Right lobe of liver (tissue), 6 donors: ENCODE data around the gene MYEOV. TPM values are rescaled to one million over a fixed set of nuclear protein-coding genes. Genes with fewer than 3 reads are reported as not detected.

Experiments used
- ATAC-seq, 4 donors: fragments of 200-7000 bp; cut with Tn5 transposase; one replicate each; pipeline ENCODE4 v1.9.1; 2020; ENCODE audit warnings: mild to moderate bottlenecking in 4 of 4, moderate library complexity in 4 of 4
- DNase-seq, 3 donors: peaks; one replicate each; pipeline ENCODE4 v3.0.0-alpha.2; 2020
- H3K27ac ChIP-seq, 3 donors: fragments of 200-600 bp; one replicate each; pipeline ENCODE4 v1.8.0; 2022
- H3K27me3 ChIP-seq, 2 donors: fragments of 200-600 bp; one replicate each; pipeline ENCODE4 v1.8.0; 2022
- H3K36me3 ChIP-seq, 4 donors: fragments of 200-600 bp; sonication (generic) in 1 of 4; one replicate each; pipeline versions ENCODE4 v1.5.1 to v1.8.0; 2017 to 2022; ENCODE audit warnings: control low read depth in 1 of 4
- H3K4me1 ChIP-seq, 4 donors: fragments of 200-600 bp; sonication (generic) in 1 of 4; one replicate each; pipeline versions ENCODE4 v1.5.1 to v1.8.0; 2017 to 2022; ENCODE audit warnings: control low read depth in 1 of 4
- H3K4me3 ChIP-seq, 3 donors: fragments of 200-600 bp; one replicate each; pipeline ENCODE4 v1.8.0; 2022
- H3K9me3 ChIP-seq, 4 donors: fragments of 200-600 bp; sonication (generic) in 1 of 4; one replicate each; pipeline versions ENCODE4 v1.5.1 to v1.8.0; 2017 to 2022; ENCODE audit warnings: control low read depth in 1 of 4
- POLR2A ChIP-seq: fragments of 450-650 bp; IDR thresholded peaks from one replicate; pipeline ENCODE4 v1.6.1; 2017; ENCODE audit warnings: antibody characterized with exemption, mild to moderate bottlenecking
- WGBS: methylation state at CpG from one replicate; pipeline ENCODE4 v1.1.6; 2018; ENCODE audit warnings: low coverage, low lambda C conversion rate; ENCODE audit not compliant: insufficient coverage; ENCODE audit errors: missing lambda C conversion rate; 5-methylcytosine and 5-hydroxymethylcytosine counted together
- intact Hi-C, 2 donors: fragments of 100-400 bp; cut with DNase I; formaldehyde crosslinking; loops; one replicate each; pipeline versions ENCODE4 v1.11.2 to v1.14.1; 2022
- long read RNA-seq: library from polyadenylated mRNA; unstranded; transcript quantifications from one replicate; pipeline ENCODE4 v2.0.0, GENCODE V29; 2019
- total RNA-seq, 6 experiments: library from RNA; depleted of rRNA in 2 of 6; stranded (reverse); fragments of >200 nt in 2 of 6; fragmentation: NEBNext Ultra II Directional in 3 of 6; extraction: Animal tissue kit (Norgen Biotek cat#: 25700) in 3 of 6; gene quantifications; one replicate each; pipeline versions ENCODE4 v1.1.0 to v1.2.4, GENCODE V29; 2016 to 2023
- TF ChIP-seq, protein P1 (sequence below), 4 donors: fragments of 200-600 bp in 3 of 4; fragments of 450-650 bp in 1 of 4; IDR thresholded peaks; one replicate each; pipeline versions ENCODE4 v1.5.1 to v1.8.0; 2016 to 2022; ENCODE audit warnings: antibody characterized with exemption in 4 of 4, mild to moderate bottlenecking in 2 of 4
- donor health status: DM: no; HTN: yes; CAD: no.
- donor health status: DM: no; HTN: no; CAD: no.
- donor health status: DM: no; HTN: no; CAD: no.
- donor health status: DM: no; HTN: yes; CAD: no.
- donor health status: DM: no; HTN: yes; CAD: no.

MYEOV gene
- 1 to 10 TPM in 1 of 6 experiments, under 1 TPM in 3, not detected in 2; 0.25 to 1.2 (median 0.70) TPM for total RNA-seq
- long read RNA-seq = 0 reads

DNA sequence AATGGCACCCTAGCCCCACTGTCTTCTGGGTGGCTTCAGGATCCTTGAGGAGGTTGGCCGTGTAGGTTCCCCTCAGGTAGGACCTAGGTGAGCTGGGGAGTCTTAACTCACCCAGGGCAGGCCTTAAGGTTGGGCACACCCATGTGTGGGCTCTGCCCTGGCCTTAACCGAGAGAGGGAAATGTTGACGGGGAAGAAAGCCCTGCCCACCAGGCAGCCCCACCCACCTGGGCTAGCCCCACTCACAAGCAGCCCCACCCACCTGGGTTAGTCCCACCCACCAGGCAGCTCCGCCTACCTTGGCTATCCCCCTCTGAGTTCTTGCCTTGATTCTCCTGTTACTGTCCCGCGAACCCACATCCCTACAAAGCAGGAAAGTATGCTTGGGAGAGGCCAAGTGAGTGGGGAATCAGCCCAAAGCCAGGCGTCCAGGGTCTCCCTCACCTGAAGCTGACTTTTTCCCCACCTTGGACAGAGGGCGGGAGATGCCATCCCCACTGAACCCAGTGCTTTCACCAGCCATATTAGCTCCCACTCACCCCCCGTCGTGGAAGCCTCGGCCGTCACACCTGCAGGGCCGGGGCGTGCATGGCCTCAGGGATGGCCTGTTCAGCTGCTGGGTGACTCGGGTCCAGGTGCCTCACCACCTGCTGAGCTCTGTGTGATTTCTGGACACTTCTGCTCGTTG is at the start of gene MYEOV:
Gene MYEOV (plus strand): TSS at position 337 of the 687 bp plus-strand sequence. CDS start 1,200 bp downstream, outside the sequence.
- H3K4me1 ChIP-seq = peaks cover 0 to 15% (median 4%) of the 10 kb centered on the region in 4 donors
- ATAC-seq (peak; percentile 53 to 80 (median 64)), DNase-seq (peak in 2 of 3 donors; percentile 59 to 72)
- no peak within 1 kb of the TSS for H3K27ac ChIP-seq
- H3K9me3 ChIP-seq = no peaks in the 10 kb centered on the region
- no peaks in the 10 kb centered on the region for H3K36me3 ChIP-seq
- intact Hi-C loops = loop anchor here in 1 of 2 donors (5.0 kb wide), 1 partner anchor 353 kb away; no protein-coding TSS in a partner anchor
- H3K27me3 ChIP-seq = no peaks in the 10 kb centered on the region
- TF ChIP-seq, protein P1, sequence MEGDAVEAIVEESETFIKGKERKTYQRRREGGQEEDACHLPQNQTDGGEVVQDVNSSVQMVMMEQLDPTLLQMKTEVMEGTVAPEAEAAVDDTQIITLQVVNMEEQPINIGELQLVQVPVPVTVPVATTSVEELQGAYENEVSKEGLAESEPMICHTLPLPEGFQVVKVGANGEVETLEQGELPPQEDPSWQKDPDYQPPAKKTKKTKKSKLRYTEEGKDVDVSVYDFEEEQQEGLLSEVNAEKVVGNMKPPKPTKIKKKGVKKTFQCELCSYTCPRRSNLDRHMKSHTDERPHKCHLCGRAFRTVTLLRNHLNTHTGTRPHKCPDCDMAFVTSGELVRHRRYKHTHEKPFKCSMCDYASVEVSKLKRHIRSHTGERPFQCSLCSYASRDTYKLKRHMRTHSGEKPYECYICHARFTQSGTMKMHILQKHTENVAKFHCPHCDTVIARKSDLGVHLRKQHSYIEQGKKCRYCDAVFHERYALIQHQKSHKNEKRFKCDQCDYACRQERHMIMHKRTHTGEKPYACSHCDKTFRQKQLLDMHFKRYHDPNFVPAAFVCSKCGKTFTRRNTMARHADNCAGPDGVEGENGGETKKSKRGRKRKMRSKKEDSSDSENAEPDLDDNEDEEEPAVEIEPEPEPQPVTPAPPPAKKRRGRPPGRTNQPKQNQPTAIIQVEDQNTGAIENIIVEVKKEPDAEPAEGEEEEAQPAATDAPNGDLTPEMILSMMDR (IDR thresholded peaks at IDR 0.05) = no peak
- no peak for TF ChIP-seq POLR2A
- 72% methylated on average over 3 of the region's 16 CpGs for WGBS
- H3K4me3 ChIP-seq = no peak within 1 kb of the TSS

DNA sequence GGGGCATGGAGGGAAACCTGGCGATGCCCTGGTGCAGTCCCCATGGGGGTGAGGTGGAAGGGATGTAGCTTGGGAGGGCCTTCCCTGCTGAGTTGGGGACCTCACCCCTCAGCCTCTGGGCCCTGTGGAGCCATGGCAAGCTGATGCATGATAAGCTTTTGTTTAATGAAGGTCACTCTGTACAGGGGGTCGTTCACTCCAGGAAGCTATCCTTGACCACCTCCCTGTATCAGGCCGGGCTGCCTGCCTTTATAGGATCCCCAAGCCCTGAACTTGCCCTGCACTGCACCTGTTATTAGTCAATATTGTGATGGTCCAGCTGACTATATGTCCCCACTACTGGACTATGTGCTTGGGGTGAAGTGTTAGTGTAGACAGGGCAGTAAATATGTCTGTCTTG is 49.7 kb upstream of the MYEOV start:
- TF ChIP-seq POLR2A = no peak
- TF ChIP-seq, protein P1 (IDR thresholded peaks at IDR 0.05) = no peak
- intact Hi-C loops = no loop called here
- no peak overlapping the region for H3K4me3 ChIP-seq
- H3K27me3 ChIP-seq = no peaks in the 10 kb centered on the region
- no peaks in the 10 kb centered on the region for H3K9me3 ChIP-seq
- DNase-seq (no peak), ATAC-seq (no peak)
- H3K4me1 ChIP-seq = no peaks in the 10 kb centered on the region
- H3K27ac ChIP-seq = no peak overlapping the region
- WGBS = 63% methylated on average over 1 of the region's 3 CpGs
- H3K36me3 ChIP-seq = no peaks in the 10 kb centered on the region

DNA sequence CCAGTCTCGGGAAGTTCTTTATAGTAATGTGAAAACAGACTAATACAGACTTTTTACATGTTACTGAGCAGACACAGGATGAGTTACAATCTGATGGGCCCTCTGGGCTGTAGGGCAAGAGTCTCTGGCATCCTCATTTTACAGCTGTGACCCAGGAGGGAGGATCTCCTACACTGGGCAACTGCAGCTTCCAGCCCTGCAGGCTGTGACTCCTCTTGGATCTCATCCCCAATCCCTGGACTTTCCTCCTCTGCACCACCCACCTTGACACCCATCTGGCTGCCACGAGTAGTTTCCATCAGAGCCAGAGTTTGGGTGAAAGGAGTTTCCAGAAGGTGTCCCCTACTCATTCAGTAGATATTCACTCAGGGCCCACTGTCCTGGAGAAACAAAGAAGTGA is 48.9 kb upstream of the MYEOV start:
- ATAC-seq = no peak
- Histone ChIP-seq H3K27me3 (no peaks in the 10 kb centered on the region), H3K9me3 (no peaks in the 10 kb centered on the region), H3K4me3 (no peak overlapping the region), H3K36me3 (no peaks in the 10 kb centered on the region), H3K27ac (no peak overlapping the region), H3K4me1 (no peaks in the 10 kb centered on the region)
- 58% methylated on average over 2 of the region's 2 CpGs for WGBS
- no peak for DNase-seq
- intact Hi-C loops = no loop called here
- TF ChIP-seq, protein P1 (IDR thresholded peaks at IDR 0.05) = no peak
- no peak for TF ChIP-seq POLR2A

DNA sequence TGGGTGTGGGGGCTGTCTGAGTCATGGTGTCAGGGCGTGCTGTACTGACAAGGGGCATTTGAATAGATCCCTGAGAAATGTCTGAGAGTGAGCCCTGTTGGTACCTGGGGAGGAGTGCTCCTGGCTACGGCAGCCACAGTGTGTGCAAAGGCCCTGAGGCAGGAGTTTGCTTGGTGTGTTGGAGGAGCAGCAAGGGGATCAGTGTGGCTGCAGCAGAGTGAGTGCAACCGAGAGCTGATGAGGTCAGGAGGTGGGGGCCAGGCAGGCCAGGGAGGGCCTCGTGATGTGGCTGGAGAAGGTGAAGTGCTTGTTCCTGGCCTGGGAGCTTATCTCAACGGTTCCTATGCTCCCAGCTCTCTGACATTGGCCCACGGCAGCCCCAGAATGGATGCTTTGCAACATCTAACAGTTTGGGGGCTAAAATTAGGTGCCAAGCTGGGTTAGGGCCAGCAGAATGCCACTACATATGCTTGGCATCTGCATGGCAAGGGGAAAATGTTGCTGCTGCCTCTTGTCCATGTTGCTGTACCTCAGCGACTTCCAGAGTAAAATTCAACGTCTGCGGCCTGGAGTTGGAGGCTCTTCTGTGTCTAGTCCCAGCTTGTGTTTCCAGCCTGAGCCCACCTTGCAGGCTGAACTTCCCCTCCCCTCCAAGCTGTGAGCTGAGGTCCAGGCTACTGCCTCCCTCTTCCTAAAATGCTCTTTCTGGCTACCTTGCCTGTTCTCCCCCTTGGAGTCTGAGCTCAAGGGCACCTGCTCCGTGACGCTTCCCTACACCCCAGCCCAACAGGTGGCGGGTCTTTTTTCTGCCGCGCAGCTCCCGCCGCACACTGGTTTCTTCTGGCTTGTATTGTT is 48.2 kb upstream of the MYEOV start:
- intact Hi-C loops = no loop called here
- 85% methylated on average over 13 of the region's 16 CpGs for WGBS
- Histone ChIP-seq H3K36me3 (no peaks in the 10 kb centered on the region), H3K9me3 (no peaks in the 10 kb centered on the region), H3K27me3 (no peaks in the 10 kb centered on the region), H3K27ac (no peak overlapping the region), H3K4me1 (no peaks in the 10 kb centered on the region), H3K4me3 (no peak overlapping the region)
- no peak for ATAC-seq
- TF ChIP-seq POLR2A = no peak
- TF ChIP-seq, protein P1 (IDR thresholded peaks at IDR 0.05) = no peak
- no peak for DNase-seq
